ENCODE data around the gene HSD17B11. TPM values are rescaled to one million over a fixed set of nuclear protein-coding genes. Genes with fewer than 3 reads are reported as not detected.

Gene HSD17B11
- polyA plus RNA-seq, 1 donor from 2014 or later, result 2.2 TPM

DNA sequence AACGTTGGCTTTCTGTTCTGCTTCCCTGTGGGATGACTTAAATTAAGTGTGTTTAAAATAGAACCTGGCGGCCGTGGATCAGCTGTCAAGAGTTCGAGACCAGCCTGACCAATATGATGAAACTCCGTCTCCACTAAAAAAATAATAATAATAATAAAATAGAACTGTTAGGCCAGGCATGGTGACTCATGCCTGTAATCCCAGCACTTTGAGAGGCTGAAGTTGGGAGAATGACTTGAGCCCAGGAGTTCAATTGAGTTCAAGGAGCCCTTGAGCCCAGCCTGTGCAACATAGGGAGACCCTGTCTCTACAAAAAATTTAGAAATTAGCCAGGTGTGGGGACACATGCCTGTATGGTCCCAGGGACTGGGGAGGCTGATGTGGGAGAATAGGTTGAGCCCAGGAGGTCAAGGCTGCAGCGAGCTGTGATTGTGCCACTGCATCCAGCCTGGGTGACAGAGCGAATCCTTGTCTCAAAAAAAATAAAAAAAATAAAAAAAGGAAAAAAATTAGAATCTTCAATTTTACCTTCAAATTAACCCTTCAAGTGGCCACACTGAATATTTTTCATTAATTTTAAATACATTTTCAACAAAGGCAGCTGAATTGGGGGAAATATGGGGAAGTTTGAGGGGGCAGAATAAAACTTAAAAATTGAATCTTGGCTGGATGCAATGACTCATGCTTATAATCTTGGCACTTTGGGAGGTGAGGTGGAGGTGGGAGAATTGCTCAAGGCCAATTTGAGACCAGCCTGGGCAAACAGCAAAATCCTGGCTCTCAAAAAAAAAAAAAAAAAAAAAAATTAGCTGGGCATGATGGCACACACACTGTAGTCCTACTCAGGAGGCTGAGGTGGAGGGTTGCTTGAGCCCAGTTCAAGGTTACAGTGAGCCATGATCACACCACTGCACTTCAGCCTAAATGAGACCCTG is 36.6 kb downstream of the HSD17B11 start:
- Histone ChIP-seq H3F3A (ENCODE audit: insufficient read depth, low read length, poor library complexity, severe bottlenecking) (no peaks in the 10 kb centered on the region), H3K79me2 (replicated peaks; ENCODE audit: insufficient read depth, low read length) (no peaks in the 10 kb centered on the region), H3K36me3 (ENCODE audit: insufficient read depth, low read length) (no peaks in the 10 kb centered on the region), H3K27me3 (ENCODE audit: insufficient read depth, low read depth, low read length) (no peaks in the 10 kb centered on the region), H3K9me3 (ENCODE audit: low read length) (no peaks in the 10 kb centered on the region), H3K4me3 (ENCODE audit: low read length) (no peak overlapping the region), H2AFZ (ENCODE audit: low read depth, low read length) (no peak overlapping the region), H4K20me1 (ENCODE audit: insufficient read depth) (no peaks in the 10 kb centered on the region), H3K9me2 (ENCODE audit: insufficient read depth, low read length) (no peaks in the 10 kb centered on the region), H3K9ac (ENCODE audit: low read length) (no peak overlapping the region), H3K4me2 (ENCODE audit: low read length) (no peak overlapping the region), H3K27ac (ENCODE audit: low read length) (no peak overlapping the region)
- TF ChIP-seq, protein P1, sequence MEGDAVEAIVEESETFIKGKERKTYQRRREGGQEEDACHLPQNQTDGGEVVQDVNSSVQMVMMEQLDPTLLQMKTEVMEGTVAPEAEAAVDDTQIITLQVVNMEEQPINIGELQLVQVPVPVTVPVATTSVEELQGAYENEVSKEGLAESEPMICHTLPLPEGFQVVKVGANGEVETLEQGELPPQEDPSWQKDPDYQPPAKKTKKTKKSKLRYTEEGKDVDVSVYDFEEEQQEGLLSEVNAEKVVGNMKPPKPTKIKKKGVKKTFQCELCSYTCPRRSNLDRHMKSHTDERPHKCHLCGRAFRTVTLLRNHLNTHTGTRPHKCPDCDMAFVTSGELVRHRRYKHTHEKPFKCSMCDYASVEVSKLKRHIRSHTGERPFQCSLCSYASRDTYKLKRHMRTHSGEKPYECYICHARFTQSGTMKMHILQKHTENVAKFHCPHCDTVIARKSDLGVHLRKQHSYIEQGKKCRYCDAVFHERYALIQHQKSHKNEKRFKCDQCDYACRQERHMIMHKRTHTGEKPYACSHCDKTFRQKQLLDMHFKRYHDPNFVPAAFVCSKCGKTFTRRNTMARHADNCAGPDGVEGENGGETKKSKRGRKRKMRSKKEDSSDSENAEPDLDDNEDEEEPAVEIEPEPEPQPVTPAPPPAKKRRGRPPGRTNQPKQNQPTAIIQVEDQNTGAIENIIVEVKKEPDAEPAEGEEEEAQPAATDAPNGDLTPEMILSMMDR (IDR thresholded peaks at IDR 0.05; ENCODE audit: poor library complexity, severe bottlenecking), result no peak
- no peak for TF ChIP-seq EZH2 (IDR thresholded peaks at IDR 0.05; ENCODE audit: borderline replicate concordance, insufficient read depth, low read length, poor library complexity, severe bottlenecking)
- TF ChIP-seq RAD21 (conservative IDR thresholded peaks at IDR 0.05), result no peak
- TF ChIP-seq EP300 (conservative IDR thresholded peaks at IDR 0.05; ENCODE audit: poor library complexity, severe bottlenecking), result no peak
- TF ChIP-seq TAF1 (IDR thresholded peaks at IDR 0.05; ENCODE audit: low read depth), result no peak

GRCh38 chr4:87353592-87353991 is 37.4 kb downstream of the HSD17B11 start:
- H3K9me2 ChIP-seq (ENCODE audit: insufficient read depth, low read length), result no peaks in the 10 kb centered on the region
- H3K36me3 ChIP-seq (ENCODE audit: insufficient read depth, low read length), result no peaks in the 10 kb centered on the region
- no peak overlapping the region for H3K4me3 ChIP-seq (ENCODE audit: low read length)
- H3K79me2 ChIP-seq (replicated peaks; ENCODE audit: insufficient read depth, low read length), result no peaks in the 10 kb centered on the region
- no peaks in the 10 kb centered on the region for H4K20me1 ChIP-seq (ENCODE audit: insufficient read depth)
- no peak overlapping the region for H2AFZ ChIP-seq (ENCODE audit: low read depth, low read length)
- no peaks in the 10 kb centered on the region for H3F3A ChIP-seq (ENCODE audit: insufficient read depth, low read length, poor library complexity, severe bottlenecking)
- TF ChIP-seq MXI1 (conservative IDR thresholded peaks at IDR 0.05; ENCODE audit: poor library complexity, severe bottlenecking) (no peak), SMC3 (conservative IDR thresholded peaks at IDR 0.05; ENCODE audit: poor library complexity) (peak; percentile 65), EZH2 (IDR thresholded peaks at IDR 0.05; ENCODE audit: borderline replicate concordance, insufficient read depth, low read length, poor library complexity, severe bottlenecking) (no peak), EP300 (conservative IDR thresholded peaks at IDR 0.05; ENCODE audit: poor library complexity, severe bottlenecking) (no peak), POLR2AphosphoS5 (IDR thresholded peaks at IDR 0.05) (no peak), RAD21 (conservative IDR thresholded peaks at IDR 0.05) (peak; percentile 64), REST (IDR thresholded peaks at IDR 0.05; ENCODE audit: borderline replicate concordance) (no peak), TAF1 (IDR thresholded peaks at IDR 0.05; ENCODE audit: low read depth) (no peak)
- TF ChIP-seq, protein P1 (IDR thresholded peaks at IDR 0.05; ENCODE audit: poor library complexity, severe bottlenecking), result peak; percentile 60
- H3K27ac ChIP-seq (ENCODE audit: low read length), result no peak overlapping the region
- H3K9me3 ChIP-seq (ENCODE audit: low read length), result no peaks in the 10 kb centered on the region
- H3K4me2 ChIP-seq (ENCODE audit: low read length), result no peak overlapping the region
- H3K27me3 ChIP-seq (ENCODE audit: insufficient read depth, low read depth, low read length), result no peaks in the 10 kb centered on the region
- H3K9ac ChIP-seq (ENCODE audit: low read length), result no peak overlapping the region
